NCI-H82 treated with DMSO at 0.1 percent for 48 hours (cell line): ENCODE data around the gene PCBD1.
A peak's percentile ranks its signal among the peaks of the same experiment; 100 is the strongest.
"Not testable (repeated sequence)": the region's sequence is repeated elsewhere in the genome, so short reads cannot be mapped to it uniquely, and the experiment has no call there.

Source experiments
- DNase-seq: peaks from one replicate; lab custom pipeline; 2025; ENCODE audit not compliant: unreplicated experiment; lab: John Stamatoyannopoulos, UW

PCBD1 gene

GRCh38 chr10:70866424-70866823 lies 21.9 kb downstream of the PCBD1 start:
- no peak for DNase-seq

- DNase-seq: no peak
These were observed 23.4 kb downstream of the PCBD1 start for GRCh38 chr10:70864935-70865334.

- no peak for DNase-seq
These were observed 24.8 kb downstream of the PCBD1 start for GRCh38 chr10:70863470-70864160.

GRCh38 chr10:70861495-70862197 lies 26.7 kb downstream of the PCBD1 start:
- DNase-seq: not testable (repeated sequence)

- no peak for DNase-seq
These were observed 29.6 kb downstream of the PCBD1 start for GRCh38 chr10:70858759-70859158.

- no peak for DNase-seq
These were observed 31.9 kb downstream of the PCBD1 start for GRCh38 chr10:70856454-70856853.

- no peak for DNase-seq
These were observed 34.9 kb downstream of the PCBD1 start for GRCh38 chr10:70853457-70853856.

- no peak for DNase-seq
These were observed 35.3 kb downstream of the PCBD1 start for GRCh38 chr10:70853038-70853437.

- DNase-seq: peak; percentile 69
These were observed 36.5 kb downstream of the PCBD1 start for GRCh38 chr10:70851597-70852475.

GRCh38 chr10:70850097-70850496 lies 38.3 kb downstream of the PCBD1 start:
- DNase-seq: no peak

GRCh38 chr10:70849582-70850016 lies 38.8 kb downstream of the PCBD1 start:
- no peak for DNase-seq

GRCh38 chr10:70847659-70848360 lies 40.6 kb downstream of the PCBD1 start:
- no peak for DNase-seq

- DNase-seq: no peak
These were observed 41.6 kb downstream of the PCBD1 start for GRCh38 chr10:70846795-70847194.

- no peak for DNase-seq
These were observed 42.5 kb downstream of the PCBD1 start for GRCh38 chr10:70845816-70846215.

- DNase-seq: no peak
These were observed 43.1 kb downstream of the PCBD1 start for GRCh38 chr10:70845256-70845655.

GRCh38 chr10:70843776-70844489 lies 44.4 kb downstream of the PCBD1 start:
- no peak for DNase-seq

GRCh38 chr10:70843333-70843732 lies 45.0 kb downstream of the PCBD1 start:
- DNase-seq: no peak

- no peak for DNase-seq
These were observed 47.5 kb downstream of the PCBD1 start for GRCh38 chr10:70840836-70841235.

- DNase-seq: no peak
These were observed 50.0 kb downstream of the PCBD1 start for GRCh38 chr10:70838270-70838805.

- DNase-seq: no peak
These were observed 50.7 kb downstream of the PCBD1 start for GRCh38 chr10:70837660-70838059.
